Vagina (tissue), 2 donors: ENCODE measurements around the gene GAREM1.

Experiments used
- POLR2A ChIP-seq, 2 donors: fragments of 450-650 bp; IDR thresholded peaks; one replicate each; pipeline ENCODE4 v1.6.1; 2017; ENCODE audit warnings: antibody characterized with exemption in 2 of 2, mild to moderate bottlenecking in 2 of 2, moderate library complexity in 2 of 2
- TF ChIP-seq, protein P1 (sequence below), 3 experiments: fragments of 450-650 bp in 2 of 3; fragments of 200-600 bp in 1 of 3; sonication (generic) in 1 of 3; IDR thresholded peaks; one replicate each; pipeline ENCODE4 v1.5.1; 2017 to 2019; ENCODE audit warnings: antibody characterized with exemption in 3 of 3, mild to moderate bottlenecking in 2 of 3, moderate library complexity in 2 of 3

GRCh38 chr18:32284284-32284683, 186.4 kb downstream of the GAREM1 start:
- no peak for TF ChIP-seq POLR2A (IDR thresholded peaks at IDR 0.05)
- TF ChIP-seq, protein P1, sequence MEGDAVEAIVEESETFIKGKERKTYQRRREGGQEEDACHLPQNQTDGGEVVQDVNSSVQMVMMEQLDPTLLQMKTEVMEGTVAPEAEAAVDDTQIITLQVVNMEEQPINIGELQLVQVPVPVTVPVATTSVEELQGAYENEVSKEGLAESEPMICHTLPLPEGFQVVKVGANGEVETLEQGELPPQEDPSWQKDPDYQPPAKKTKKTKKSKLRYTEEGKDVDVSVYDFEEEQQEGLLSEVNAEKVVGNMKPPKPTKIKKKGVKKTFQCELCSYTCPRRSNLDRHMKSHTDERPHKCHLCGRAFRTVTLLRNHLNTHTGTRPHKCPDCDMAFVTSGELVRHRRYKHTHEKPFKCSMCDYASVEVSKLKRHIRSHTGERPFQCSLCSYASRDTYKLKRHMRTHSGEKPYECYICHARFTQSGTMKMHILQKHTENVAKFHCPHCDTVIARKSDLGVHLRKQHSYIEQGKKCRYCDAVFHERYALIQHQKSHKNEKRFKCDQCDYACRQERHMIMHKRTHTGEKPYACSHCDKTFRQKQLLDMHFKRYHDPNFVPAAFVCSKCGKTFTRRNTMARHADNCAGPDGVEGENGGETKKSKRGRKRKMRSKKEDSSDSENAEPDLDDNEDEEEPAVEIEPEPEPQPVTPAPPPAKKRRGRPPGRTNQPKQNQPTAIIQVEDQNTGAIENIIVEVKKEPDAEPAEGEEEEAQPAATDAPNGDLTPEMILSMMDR (IDR thresholded peaks at IDR 0.05): no peak
